NCI-H510A treated with DMSO at 0.1 percent for 48 hours (cell line): ENCODE data around the gene SNRPD1.
A peak's percentile ranks its signal among the peaks of the same experiment; 100 is the strongest.
"Not testable (repeated sequence)": the region's sequence is repeated elsewhere in the genome, so short reads cannot be mapped to it uniquely, and the experiment has no call there.

Experiments used
- DNase-seq: peaks from one replicate; lab custom pipeline; 2025; lab: John Stamatoyannopoulos, UW

The SNRPD1 gene

DNA sequence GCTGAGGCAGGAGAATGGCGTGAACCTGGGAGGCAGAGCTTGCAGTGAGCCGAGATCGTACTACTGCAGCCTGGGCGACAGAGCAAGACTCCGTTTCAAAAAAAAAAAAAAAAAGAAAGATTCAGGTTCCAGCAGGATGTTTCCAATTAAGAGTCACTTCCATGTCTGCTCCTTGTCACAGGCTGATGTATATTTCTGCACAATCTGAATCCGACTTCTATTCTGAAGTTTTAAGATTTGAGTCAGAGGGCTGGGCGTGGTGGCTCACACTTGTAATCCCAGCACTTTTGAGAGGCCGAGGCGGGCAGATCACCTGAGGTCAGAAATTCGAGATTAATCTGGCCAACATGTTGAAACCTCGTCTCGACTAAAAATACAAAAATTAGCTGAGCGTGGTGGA, 24.7 kb downstream of the SNRPD1 start:
- no peak for DNase-seq

DNA sequence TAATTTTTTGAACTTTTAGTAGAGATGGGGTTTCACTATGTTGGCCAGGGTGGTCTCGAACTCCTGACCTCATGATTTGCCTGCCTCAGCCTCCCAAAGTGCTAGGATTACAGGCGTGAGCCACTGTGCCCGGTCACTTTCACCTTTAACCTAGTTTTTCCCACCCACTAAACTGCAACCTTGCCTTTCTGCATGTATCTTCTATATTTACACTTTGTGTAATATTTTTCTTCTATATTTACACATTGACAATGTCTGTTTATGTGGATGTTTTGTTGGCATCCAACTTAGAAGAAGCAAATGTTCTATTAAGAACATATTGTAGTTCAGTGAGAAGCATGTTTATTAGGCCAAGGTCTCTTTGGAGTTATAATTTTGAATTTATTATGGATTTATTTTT, 26.7 kb downstream of the SNRPD1 start:
- no peak for DNase-seq

DNA sequence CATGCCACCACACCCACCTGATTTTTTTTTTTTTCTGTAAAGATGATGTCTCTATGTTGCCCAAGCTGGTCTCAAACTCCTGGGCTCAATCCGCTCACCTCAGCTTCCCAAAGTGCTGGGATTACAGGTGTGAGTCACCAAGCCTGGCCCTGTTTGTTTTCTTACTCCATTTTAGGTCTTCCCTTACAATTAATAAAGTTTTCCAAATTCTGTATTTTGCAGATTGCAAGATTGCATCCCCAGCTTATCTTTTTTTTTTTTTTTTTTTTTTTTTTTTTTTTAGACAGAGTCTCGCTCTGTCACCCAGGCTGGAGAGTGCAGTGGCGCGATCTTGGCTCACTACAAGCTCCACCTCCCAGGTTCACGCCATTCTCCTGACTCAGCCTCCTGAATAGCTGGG, 28.3 kb downstream of the SNRPD1 start:
- not testable (repeated sequence) for DNase-seq

DNA sequence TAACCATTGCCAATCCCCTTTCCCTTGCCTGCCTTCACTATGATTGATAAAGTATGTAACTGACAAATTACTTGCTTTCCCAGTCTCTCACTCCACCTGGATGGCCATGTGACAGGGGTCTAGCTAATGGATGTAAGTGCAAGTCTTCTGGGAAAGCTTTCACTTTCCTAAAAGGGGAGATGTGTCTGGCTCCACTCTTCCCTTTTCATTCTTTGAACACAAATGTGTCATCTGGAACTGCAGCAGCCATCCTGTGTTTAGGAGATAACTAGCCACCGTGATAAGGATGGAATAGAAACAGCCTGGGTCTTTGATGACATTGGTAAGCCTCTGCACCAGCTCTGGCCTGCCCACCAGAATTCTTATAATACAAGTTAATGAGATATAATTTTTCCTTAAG, 38.2 kb downstream of the SNRPD1 start:
- DNase-seq, result no peak

DNA sequence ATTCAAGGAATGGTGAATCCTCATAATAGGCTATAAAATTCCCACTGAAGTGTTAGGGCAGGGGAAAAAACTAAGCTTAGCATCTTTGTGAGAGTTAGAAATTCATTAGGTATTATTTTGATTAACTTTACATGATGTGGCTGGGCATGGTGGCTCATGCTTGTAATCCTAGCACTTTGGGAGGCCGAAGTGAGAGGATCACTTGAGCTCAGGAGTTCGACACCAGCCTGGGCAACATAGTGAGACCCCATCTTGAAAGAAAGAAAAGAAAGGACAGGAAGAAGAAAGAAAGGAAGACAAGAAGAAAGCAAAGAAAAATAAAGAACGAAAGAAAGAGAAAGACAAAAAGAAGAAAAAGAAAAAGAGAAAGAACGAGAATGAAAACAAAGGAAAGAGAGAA, 40.0 kb downstream of the SNRPD1 start:
- DNase-seq, result no peak

DNA sequence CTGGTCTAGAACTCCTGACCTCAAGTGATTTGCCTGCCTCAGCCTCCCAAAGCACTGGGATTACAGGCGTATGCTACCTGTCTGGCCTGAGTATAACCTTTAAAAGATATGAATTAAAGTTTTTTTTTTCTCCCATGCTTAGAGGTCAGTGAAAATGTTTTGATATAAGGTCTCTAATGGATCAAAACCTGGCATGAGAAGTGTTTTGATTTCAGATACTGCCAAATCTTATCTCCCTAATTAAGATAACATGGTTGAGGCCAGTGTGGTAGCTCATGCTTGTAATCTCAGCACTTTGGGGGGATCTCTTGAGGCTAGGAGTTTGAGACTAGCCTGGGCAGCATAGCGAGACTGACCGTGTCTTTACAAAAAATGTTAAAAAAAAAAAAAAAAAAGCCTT, 41.2 kb downstream of the SNRPD1 start:
- no peak for DNase-seq

DNA sequence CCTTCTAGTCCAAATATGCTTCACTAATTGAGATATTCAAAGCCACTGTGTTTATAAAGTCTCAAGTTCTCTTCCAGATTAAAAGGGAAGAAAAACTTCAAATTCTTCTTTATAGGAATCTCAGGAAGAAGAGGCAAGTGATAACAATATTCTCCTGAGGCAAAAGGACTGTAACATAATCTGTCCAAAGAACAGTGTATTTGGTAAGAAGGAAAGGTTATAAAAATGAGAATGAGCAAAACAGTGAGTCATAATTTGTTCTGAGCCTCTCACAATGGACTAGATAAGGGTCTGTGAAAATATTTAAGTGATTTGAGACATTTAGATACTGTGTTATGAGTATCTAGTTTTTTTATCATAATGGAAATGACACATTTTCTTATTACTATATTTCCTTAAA, 44.3 kb downstream of the SNRPD1 start:
- no peak for DNase-seq

DNA sequence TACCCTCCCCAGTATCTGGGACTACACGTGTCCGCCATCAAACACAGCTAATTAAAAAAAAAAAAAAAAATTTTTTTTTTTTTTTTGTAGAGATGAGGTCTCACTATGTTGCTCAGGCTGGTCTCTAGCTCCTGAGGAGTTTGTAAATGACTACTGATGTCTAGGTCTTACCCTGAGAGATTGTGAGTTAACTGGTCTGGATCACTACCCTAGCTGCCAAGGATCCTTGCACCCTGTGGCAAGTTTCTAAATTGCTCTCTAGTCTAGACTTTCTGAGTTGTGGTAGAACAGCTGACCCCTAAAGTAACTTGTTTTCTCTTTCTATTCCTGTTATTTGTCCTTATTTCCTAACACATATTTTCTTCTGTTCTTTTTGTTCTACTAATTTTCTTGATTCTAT, 48.0 kb downstream of the SNRPD1 start:
- no peak for DNase-seq

DNA sequence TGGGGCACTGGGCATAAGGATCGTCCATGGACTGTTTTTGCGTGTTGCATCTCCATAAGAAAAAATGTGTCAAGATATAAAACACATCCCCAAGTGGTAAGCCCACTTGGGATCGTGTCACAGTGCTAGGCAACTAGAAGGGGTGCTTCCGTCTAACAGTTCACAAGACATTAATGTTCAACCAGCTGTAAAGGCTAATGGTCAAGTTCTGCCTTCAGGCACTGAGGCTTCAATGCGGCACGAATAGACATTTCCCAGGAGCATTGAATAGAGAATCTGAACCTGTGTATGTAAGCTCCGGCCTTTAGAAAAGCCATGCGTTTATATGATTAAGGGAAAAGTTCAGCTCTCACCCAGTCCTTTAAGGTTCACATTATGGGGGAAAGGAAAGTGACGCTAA, 50.5 kb downstream of the SNRPD1 start:
- no peak for DNase-seq

DNA sequence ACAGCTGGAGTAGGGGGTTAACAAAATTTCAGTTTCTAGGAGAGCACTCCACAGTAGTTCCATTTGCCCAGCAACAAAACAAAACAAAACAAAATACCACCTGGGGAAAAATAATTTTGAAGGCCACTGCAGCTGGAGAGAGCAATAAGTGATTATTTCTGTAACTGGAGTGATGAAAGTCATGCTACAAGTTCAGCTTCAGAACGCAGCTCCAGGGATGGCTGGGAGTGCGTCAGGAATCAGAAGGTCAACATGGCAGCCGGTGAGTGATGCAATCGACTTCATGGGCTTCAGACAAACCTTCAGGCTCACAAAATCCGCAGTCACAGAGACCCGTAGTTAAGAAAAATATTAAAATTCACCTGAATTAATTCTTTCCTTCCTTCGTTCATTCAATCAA, 51.5 kb downstream of the SNRPD1 start:
- DNase-seq, result no peak

DNA sequence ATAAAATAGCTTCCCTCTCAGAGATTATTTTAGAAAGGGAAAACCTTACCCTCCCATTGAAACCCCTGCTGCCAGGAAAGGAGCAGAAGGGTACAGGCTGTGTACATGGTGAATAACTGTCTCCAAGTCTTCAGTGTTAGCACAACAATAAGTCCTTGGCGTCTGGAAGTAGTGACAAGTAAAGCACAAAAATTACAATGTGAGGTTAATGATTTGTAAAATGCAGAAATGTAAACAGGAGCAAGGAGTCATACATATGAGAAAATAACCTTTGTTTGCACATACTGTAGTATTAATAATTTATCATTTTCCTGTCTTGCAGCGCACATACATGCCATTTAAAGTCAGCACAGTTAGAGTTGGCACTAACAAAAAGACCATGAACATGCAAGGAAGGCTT, 52.0 kb downstream of the SNRPD1 start:
- DNase-seq, result no peak

DNA sequence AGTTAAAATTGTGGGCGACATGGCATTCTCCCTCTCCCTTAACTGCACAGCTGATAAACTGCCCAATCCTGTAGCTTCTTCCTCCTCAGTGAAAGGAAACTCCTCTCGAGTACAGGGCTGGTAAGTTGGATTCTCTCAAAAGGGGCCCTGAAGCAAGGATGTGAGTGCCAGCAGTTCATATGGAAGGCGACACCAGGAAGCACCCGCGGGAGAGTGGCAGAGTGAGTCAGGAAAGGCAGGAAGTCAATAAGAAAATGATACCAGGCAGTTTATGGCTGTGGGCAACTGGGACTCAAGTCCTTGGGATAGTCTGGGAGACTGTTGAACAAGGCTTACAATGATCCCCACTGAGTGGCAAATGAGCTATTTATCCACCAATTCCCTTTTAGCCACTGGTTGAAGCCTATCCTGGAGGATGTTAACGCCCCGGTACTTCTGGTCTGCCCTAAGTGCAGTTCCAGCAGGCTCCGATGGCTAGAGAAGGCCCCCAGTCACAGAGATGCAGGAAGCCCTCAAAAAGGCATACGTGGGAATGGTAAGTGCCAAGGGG, 57.7 kb downstream of the SNRPD1 start:
- peak; percentile 3 for DNase-seq

DNA sequence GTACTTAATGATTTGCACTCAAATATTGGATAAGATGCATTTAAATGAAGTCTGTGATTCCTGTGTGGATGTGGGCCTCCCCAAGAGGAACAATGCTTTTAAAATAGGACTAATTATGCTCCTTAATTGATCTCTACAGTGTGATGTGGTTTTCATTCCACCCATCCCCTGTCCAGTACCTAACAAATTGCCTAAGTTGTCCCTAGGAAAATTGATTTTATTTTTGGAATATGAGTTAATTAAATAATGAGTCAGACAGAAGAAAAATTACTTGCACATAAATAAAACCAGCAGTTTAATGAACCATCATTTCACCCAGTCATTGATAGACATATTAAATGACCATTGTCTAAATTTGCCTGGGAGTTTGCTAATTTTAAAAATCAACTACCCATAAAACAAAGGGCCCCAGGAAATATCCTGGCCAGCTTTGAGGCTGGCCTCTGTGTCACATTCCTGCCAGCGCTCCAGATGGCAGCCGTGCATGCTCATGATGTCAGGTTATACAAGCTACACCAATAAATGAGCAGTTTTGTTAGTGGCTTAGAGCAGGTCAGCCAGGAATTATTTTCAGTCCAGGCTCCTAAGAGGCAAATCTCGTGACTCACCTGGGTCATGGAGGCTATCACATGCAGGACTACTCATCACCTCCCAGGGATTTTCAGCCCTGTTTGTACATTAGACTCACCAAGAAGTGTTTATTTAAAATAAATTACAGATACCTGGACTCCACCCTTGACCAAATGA, 60.6 kb downstream of the SNRPD1 start:
- DNase-seq, result no peak

DNA sequence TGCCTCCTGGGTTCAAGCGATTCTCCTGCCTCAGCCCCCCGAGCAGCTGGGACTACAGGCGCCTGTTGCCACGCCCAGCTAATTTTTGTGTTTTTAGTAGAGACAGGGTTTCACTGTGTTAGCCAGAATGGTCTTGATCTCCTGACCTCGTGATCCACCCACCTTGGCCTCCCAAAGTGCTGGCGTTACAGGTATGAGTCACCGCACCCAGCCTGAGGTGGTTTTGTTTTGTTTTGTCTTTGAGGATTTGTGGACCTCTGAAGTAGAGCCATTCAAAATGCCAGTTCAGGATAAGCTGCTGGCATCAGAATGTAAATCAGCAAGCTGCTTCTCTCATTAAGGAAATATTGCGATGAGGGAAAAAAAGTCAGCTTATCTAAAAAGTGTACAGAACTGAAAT, 63.2 kb downstream of the SNRPD1 start:
- DNase-seq, result not testable (repeated sequence)

DNA sequence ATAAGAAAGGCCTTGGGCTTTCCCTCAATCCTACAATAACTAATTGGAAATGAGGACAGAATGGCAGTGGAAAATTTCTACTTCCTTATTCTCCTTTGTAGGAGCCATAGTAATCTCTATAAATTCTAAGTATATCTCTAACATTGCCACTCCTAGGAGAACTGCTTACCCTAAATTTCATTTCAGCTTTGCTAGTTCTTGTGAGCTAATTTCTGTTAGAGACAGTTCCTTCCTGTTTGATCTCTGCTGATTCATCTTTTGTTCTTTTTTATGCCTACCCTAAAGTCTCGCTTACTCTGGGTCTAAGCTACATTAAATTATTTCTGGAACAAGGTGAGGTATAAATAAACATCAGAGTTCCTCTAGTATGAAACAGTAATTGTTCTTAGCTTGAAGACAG, 66.7 kb downstream of the SNRPD1 start:
- no peak for DNase-seq

DNA sequence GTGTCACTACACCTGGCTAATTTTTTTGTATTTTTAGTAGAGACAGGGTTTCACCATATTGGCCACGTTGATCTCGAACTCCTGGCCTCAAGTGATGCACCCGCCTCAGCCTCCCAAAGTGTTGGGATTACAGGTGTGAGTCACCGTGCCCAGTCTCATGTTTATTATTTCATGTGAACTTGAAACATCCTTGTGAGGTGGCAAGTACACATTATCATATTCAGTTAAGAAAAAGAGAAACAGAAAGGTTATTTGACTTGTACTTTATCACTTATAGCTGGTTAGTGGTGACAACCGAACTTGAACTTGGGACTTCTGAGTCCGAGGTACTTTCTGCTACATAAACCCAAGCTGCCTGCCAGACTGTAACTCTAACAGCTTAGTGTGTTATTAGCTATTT, 68.0 kb downstream of the SNRPD1 start:
- DNase-seq, result no peak

DNA sequence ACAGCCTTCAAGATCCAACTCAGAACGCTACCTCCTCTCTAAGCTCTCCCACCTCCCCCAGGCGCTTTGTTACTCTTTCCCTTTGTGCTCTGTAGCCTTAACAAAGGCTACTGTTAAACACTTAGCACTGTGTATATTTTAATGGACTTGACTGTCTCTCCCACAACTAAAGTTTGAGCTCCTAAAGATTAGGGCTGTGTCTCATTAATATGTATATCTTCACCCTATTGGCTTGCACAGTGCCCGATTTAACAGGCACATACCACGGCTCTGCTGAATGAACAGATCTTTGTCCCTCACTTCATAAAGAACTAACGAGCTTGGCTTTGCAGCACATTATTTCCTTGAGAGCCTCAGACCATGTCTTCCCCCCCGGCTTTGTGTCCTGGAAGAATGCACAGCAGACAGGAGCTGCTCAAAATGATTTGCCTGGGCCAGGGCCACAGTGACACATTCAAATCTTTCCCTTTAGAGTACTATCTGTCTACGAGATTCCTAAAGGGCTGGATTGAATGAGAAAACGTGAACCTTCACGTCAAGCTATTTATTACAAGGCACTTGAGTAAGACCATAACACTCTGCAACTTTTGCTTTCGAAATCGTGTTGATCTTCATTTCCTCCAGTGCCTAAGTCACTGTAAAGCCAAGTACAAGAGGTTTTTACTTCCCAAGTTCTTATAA, 70.4 kb downstream of the SNRPD1 start:
- no peak for DNase-seq
